GM19467 (cell line): ENCODE results near the gene EHBP1.
"Not testable (repeated sequence)": the region's sequence is repeated elsewhere in the genome, so short reads cannot be mapped to it uniquely, and the experiment has no call there.

Experiments
- ATAC-seq: cut with Tn5 transposase; IDR thresholded peaks from one replicate; pipeline ENCODE4 v1.9.1; 2021; ENCODE audit warnings: mild to moderate bottlenecking, moderate library complexity; ENCODE audit not compliant: unreplicated experiment

Gene EHBP1

DNA sequence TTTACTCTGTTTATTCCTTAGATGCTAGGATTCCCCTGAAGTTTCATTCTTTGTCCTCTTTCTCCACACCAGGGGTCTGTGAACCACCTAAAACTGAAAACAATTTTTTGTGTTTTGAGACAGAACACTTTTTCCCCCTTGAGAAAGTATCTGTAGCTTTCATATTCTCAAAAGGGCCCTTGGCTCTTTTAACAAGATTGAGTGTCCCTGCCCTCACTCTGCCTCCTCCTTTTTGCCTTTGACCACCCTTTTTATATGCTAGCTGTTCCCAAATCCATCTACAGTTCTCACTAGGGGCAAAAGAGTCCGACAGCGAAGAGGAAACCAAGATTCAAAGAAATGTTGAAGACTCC lies 883 bp upstream of the EHBP1 start:
- no peak for ATAC-seq

DNA sequence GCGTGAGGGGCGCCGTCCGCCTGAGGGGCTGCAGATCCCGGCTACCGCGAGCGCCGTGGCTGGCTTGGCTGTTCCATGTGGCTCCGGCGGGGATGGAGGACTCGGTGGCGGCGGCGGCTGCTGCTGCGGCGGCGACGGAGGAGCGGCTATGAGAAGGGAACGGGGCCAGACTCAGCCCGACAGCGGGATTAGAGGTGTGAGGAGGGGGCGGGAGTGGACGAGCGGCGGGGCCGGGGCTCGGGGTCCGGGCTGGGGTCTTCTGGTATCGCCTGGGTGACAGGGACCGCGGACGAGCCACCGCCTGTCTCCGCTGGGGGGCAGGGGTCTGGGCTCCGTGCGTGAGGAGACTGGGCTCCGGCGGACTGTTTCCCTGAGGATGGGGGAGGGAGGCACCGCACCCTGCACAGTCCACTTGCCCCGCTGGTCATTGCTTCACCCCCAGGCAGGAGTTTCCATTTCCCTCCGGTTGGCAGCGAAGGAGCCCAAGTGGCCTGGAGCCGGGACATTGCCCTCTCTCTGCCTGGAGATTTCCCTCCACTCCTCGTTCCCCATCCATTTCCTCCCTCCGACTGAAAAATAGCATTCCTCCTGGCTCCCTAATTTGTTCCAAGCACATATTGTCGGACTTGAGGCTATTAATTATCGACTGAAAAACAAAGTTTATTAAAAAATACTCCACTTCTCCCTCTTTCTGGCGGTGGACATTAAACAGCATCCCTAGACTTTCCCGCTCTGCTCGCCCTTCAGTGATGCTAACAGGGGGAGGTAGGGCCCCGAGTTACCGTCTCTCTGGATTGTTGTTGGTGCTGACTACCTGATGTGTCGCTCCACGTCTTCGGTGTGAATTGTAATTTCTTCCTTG lies 577 bp downstream of the EHBP1 start:
- no peak for ATAC-seq

DNA sequence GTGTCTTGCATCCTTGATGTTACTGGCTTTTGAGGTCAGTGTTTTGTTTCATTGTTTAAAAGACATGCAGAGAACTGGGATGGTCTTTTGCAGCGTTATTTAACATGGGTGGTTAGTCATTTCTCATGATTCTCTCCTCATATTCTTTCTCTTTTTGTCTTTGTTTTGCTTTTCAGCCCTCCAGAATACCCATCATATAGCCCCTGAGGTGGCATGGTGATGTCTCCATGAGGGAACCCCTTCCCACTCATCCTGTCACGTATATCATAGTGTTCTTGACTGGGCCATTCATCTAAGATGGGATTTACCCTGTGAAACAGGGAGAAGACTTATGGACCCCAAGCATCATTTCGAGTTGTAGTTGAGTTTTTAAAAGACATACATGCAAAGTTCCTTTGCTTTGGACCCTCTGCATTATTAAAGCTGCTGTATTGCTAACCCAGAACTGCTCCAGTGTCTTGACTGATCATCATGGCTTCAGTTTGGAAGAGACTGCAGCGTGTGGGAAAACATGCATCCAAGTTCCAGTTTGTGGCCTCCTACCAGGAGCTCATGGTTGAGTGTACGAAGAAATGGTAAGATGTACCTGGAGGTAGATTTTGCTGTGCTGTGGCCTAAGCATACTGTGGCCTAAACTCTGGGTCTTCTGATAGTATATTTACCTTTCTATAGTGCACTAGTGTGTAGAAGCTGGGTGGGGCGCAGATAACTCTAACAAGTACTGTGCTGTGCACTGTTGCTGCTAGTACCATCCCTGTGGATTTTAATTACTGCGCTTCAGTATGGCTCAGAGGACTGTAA lies 1.4 kb downstream of the EHBP1 start:
- no peak for ATAC-seq

DNA sequence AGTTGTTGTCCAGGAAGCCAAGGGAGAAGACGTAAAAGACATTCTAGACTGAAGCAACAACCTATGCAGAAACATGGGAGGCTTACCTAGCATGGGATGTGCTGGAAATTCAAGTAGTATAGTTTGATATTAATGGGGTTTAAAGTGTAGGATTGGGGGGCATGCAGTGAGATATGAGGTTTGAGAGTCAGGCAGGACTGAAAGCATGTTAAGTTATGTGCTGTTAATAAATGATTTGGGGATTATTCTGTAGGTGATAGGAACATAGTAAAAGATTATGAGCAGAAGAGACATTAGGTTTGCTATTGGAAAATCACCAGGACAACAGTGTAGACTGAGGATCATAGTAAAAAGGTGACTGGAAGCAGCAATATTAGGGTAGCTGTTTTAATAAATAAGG lies 3.2 kb downstream of the EHBP1 start:
- no peak for ATAC-seq

DNA sequence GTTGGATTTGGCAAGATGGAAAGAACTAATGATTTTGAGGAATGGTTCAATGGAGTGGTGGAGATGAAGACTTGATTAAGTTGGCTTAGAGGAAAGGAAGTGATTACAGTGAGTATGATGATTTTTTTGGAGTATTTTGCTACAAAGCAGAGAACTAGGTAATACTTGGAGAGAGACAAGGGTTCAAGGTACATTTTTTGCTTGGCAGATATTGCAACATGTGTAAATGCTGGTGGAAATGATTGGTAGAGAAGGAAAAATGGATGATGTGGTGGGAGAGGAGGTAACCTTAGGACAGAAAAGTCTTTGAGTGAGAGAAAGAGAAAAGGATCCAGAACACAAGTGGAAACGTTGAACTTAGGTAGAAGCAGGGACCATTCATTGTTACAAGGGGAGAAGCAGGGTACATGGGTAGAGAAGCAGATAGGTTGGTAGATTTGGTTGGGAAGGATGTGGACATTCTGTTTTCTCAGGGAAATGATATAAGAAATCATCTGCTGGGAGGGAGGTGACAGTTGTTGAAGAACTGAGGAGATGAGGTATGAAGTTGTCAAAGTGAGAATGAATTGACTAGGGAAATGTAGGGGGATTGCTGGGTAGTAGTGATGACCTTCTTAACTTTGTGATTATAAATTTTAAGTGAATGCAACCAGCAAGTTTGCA lies 6.5 kb downstream of the EHBP1 start:
- no peak for ATAC-seq

DNA sequence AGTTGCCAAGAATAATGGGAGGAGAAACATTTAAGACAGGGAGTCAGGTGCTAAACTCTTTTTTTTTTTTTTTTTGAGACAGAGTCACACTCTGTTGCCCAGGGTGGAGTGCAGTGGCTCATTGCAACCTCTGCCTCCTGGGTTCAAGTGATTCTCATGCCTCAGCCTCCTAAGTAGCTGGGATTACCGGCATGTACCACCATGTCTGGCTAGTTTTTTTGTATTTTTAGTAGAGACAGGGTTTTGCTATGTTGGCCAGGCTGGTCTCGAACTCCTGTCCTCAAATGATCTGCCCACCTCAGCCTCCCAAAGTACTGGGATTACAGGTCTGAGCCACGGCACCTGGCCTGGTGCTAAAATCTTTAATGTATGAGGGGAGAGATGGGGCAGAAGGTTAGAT lies 7.7 kb downstream of the EHBP1 start:
- ATAC-seq = not testable (repeated sequence)

DNA sequence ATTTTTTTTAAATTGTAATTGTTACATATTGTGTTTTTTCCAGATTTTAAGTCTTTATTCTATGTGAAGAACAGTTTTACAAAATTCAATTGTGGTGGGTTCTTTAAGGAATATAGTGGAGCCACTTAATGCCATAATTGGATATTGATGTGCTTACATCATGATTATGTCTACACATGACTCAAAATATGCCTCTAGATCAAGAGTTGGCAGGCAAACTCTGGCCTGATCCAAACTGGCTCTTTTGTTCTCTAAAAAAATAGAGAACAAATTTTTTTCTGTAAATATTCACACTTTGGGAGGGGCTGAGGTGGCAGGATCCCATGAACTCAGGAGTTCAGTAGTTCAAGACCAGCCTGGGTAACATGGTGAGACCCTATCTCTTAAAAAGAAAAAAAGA lies 8.3 kb downstream of the EHBP1 start:
- no peak for ATAC-seq

DNA sequence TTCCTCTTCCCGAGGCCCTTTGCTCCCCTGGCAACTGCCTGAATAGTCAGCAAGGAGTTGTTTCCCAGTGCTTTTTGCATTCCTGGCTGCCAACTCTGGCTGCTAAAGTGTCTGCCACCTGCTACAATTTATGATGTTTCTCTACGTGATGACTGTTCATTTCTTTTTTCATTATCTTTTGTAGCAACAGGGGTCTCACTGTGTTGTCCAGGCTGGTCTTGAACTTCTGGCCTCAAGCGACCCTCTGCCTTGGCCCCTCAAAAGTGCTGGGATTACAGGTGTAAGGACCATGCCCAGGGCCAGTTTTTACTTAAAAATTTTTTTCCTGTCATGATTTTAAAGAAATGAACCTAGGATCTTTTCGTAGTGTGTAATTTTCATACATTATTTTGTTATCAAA lies 11.3 kb downstream of the EHBP1 start:
- no peak for ATAC-seq

DNA sequence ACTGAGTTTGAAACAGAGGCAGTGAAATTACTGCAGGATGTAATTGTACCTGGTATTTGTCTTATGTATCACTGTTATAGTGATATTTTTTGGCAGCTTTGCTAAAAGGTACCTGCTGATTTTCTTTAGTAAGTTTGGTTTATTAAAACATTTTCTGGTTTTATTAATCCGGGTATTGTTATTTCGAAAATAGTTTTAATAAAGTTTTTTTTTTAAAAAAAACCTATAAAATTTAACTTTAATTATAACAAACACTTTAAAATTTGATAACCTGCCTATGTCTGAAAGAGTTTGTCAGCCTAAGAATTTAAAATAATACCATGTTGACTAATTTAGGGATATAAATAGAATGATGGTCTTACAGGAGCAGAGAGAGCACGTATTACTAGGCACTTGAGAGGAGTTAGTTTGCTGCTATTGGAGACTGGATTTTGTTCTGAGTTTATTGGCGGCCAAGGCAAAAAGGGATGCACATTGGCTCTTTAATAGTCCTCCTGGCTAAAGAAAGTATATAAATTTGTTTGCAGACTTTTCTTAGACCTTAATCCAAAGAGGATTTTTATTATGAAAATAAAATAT lies 12.1 kb downstream of the EHBP1 start:
- no peak for ATAC-seq

DNA sequence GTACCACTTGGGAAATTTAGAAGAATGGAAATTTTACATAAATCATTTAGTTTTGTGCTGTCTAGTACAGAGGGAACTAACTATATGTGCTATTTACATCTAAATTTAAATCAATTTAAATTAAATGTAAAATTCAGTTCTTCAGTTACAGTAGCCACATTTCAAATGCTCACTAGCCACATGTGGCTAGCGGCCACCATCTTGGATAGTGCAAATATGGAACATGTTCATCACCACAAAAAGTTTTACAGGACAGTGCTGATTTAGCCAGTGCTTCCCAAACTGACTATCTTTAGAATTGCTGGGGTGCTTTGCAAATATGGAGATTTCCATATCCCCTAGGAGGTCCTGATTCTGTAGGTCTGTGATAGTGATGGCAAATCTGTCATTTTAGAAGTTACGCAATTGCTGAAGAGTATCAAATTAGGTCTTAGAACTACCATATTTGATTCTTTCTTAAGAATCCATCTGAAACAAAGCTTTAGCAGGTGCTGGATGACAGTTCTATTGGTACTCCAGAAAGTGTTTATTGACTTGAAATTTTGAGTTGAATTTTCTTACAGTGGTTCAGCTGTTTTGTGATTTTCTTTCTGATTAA lies 12.8 kb downstream of the EHBP1 start:
- no peak for ATAC-seq

DNA sequence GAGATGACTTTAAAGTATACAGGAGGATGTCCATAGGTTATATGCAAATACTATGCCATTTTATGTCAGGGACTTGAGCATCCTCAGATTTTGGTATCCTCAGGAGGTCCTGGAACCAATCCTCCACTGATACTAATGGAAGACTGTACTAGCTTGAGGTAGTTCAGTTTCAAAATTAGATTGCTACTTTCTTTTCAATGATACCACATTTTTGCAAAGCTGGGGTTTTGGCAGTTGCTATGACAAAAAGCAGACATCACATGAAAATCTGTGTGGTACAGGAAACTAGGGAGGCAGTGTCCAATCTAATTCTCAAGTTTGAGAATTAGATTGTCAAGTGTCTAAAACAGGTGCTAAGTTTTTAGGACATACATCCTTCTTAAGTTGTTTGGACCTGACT lies 14.2 kb downstream of the EHBP1 start:
- ATAC-seq = no peak

DNA sequence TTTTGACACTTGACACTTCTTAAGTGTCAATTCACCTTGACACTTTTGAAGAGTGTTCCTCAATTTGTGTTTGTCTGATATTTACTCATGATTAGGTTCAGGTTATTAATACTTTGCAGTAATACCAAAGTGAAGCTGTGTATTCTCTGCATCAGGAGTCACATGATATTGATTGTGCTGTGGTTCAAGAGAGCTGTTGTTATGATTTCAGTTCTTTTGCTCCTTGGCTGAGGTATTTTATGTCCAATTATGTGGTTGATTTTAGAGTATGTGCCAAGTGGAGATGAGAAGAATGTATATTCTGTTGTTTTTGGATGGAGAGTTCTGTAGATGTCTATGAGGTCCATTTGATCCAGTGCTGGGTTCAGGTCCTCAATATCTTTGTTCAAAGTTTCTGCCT lies 17.2 kb downstream of the EHBP1 start:
- no peak for ATAC-seq

DNA sequence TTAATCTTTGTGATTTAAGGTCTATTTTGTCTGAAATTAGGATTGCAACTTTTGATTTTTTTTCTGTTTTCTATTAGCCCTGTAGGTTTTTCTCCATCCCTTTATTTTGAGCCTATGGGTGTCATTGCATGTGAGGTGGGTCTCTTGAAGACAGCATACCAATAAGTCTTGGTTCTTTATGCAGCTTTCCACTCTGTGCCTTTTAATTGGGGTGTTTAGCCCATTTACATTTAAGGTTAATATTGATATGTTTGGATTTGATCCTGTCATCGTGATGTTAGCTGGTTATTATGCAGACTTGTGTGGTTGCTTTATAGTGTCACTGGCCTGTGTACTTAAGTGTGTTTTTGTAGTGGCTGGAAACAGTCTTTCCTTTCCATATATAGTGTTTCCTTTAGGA lies 17.7 kb downstream of the EHBP1 start:
- ATAC-seq = no peak

DNA sequence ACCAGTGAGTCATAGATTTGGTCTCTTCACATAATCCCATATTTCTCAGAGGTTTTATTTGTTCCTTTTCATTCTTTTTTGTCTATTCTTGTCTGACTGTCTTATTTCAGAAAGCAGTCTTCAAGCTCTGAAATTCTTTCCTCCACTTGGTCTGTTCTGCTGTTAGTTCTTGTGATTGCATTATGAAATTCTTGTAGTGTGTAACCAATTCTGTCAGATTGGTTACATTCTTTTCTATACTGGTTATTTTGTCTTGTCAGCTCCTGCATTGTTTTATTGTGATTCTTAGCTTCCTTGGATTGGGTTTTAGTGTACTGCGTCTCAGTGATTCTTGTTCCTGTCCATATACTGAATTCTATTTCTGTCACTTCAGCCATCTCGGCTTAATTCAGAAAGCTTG lies 18.6 kb downstream of the EHBP1 start:
- no peak for ATAC-seq

DNA sequence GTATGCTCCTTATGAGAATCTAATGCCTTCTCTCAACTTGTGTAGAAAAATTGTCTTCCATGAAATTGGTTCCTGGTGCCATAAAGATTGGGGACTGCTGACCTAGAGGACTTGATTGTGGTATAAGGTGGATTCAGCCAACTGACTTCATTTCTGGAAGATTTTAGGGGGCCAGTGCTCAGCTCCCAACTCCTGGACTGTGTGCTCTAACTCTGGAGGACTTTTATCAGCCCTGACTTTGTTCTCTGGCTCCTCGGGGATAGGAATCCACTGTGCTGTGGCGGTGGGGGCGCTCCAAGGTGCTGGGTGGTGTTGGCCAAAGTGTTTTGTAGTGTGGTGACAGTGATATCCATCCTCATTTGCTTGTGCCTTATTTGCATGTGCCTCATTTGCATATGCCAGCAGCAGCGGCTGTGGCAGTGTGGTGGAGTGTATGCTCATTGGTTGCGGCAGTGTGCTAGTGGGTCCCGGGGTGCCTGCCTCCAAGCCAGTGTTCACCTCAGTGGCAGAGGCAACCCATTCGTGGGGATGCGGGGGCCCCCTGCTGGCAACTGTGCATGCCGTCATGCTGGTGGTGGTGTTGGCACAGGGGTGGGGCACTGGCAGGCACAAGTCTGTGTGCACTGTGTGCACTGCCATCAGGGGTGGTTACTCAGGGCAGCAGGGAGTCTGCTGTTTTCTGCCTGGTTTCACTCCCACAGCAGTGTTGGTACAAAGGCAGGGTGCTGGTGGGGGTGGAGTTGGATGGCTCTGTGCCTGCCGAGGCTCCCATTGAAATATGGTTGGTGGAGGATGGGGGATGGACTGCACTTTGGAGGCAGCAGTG lies 19.6 kb downstream of the EHBP1 start:
- no peak for ATAC-seq

DNA sequence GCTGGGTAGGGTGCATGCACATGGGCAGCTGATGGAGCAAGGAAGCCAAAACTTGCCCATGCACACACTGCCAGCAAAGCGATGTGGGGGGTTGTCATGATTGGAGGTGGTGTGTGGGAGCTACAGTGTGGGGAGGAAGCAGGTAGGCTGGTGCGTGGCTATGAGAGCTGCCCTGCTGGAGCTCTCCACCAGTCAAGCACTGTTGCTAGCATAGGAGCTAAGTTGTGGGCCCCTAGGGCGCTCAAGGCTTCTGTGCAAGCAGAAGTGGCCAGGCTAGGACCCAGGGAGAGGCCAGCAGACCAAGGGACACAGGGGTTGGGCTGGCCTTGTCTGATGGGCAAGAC lies 20.2 kb downstream of the EHBP1 start:
- ATAC-seq = no peak

DNA sequence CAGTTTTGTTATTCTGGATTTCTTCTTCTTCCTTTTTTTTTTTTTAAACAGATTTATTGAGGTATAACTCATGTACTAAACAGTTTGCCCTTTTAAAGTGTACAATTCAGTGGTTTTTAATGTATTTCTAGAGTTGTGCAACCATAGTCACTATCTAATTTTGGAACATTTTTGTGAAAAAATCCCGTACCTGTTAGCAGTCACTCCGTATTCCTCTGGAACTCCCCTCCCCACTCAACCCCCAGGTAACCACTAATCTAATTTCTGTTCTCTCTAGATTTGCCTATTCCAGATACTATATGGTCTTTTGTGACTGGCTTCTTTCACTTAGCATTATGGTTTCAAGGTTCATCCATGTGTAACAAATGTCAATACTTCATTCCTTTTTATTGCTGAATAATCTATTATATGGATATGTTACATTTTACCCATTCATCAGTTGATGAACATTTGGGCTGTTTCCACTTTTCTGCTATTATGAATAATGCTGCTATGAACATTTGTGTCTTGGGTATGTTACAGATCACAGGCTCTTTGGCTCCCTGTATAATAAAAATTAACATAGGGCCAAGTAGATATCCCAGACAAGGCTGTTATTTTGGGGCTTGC lies 21.9 kb downstream of the EHBP1 start:
- no peak for ATAC-seq

DNA sequence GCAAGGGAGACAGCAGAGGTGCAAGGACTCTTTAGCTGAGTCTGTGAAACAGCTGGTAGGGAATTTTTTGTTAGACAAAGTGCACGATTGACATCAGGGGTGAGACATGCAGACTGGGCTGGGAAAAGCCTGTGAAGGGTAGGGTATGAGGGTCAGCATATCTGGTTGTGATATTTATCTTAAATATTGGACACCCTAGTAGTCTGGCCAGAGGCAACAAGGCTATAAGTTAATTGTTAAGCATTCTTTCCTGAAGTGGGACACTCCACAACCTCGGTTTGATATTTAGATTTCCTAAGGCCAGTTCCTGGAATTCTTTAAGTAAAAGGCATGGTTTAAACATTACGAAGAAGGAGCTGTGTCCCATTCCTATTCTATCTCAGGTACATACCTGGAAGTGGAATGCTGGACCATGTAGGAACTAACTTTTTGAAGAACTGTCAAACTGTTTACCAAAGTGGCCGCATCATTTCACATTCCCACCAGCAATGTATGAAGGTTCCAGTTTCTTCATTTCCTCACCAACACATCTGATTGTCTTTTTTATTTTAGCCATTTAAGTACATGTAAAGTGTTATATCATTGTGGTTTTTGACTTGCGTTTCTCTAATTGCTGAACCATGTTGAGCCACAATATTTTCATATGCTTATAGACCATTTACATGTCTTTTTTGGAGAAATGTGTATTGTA lies 22.5 kb downstream of the EHBP1 start:
- ATAC-seq = no peak

DNA sequence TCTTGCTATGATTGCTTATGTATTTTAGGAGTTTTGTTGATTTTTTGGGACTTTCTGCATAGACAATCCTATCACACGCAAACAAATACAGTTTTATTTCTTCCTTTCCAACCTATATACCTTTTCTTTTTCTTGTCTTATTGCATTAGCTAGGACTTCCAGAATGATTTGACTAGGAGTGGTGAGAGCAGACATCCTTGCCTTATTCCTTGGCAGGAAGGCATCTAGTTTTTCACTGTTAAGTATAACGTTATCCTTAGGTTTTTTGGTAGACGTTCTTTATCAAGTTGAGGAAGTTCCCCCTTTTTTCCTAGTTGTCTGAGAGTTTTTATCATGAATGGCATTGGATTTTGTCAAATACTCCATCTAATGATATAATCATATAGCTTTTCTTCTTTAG lies 25.8 kb downstream of the EHBP1 start:
- ATAC-seq = no peak
